Endodermal cell (in vitro differentiated cells): ENCODE results near the gene SIT1. TPM values are rescaled to one million over a fixed set of nuclear protein-coding genes. Genes with fewer than 3 reads are reported as not detected.
"Not testable (repeated sequence)": the region's sequence is repeated elsewhere in the genome, so short reads cannot be mapped to it uniquely, and the experiment has no call there.

Experiments
- DNase-seq: peaks from one replicate; pipeline ENCODE4 v3.0.0-alpha.2; 2017
- H3K27ac ChIP-seq: 2 replicates; pipeline ENCODE4 v1.5.1; 2013; ENCODE audit warnings: mild to moderate bottlenecking, low read depth, low read length, moderate library complexity
- H3K27me3 ChIP-seq: 2 replicates; pipeline ENCODE4 v1.6.1; 2013; ENCODE audit warnings: mild to moderate bottlenecking, low read length, moderate library complexity; ENCODE audit not compliant: insufficient read depth, control insufficient read depth, poor library complexity, severe bottlenecking
- H3K36me3 ChIP-seq: 2 replicates; pipeline ENCODE4 v1.7.0; 2013; ENCODE audit warnings: mild to moderate bottlenecking, low read length, moderate library complexity; ENCODE audit not compliant: control insufficient read depth, insufficient read depth
- H3K4me1 ChIP-seq: one replicate; pipeline ENCODE4 v1.7.0; 2013; ENCODE audit warnings: low read length; ENCODE audit not compliant: control insufficient read depth, insufficient read depth
- H3K4me3 ChIP-seq: 2 replicates; pipeline ENCODE4 v1.5.1; 2013; ENCODE audit warnings: mild to moderate bottlenecking, low read length, moderate library complexity
- H3K9ac ChIP-seq: 2 replicates; pipeline ENCODE4 v1.6.1; 2013; ENCODE audit warnings: mild to moderate bottlenecking, low read length, moderate library complexity; ENCODE audit not compliant: poor library complexity, severe bottlenecking; ENCODE audit errors: extremely low read depth
- H3K9me3 ChIP-seq: 2 replicates; pipeline ENCODE4 v1.6.1; 2013; ENCODE audit warnings: mild to moderate bottlenecking, low read length, moderate library complexity; ENCODE audit not compliant: control insufficient read depth
- H3K27ac Mint-ChIP-seq: 2 replicates; pipeline ENCODE4 v1.8.0; 2020; ENCODE audit warnings: mixed read lengths
- H3K27me3 Mint-ChIP-seq: 2 replicates; pipeline ENCODE4 v1.8.0; 2021; ENCODE audit warnings: mild to moderate bottlenecking, mixed read lengths; ENCODE audit not compliant: insufficient read depth
- H3K36me3 Mint-ChIP-seq: 2 replicates; pipeline ENCODE4 v1.8.0; 2020; ENCODE audit warnings: low read depth, mixed read lengths
- H3K4me1 Mint-ChIP-seq: 2 replicates; pipeline ENCODE4 v1.8.0; 2020; ENCODE audit warnings: mixed read lengths
- H3K4me3 Mint-ChIP-seq: 2 replicates; pipeline ENCODE4 v1.8.0; 2020; ENCODE audit warnings: mild to moderate bottlenecking, moderate library complexity, mixed read lengths
- H3K9me3 Mint-ChIP-seq: 2 replicates; pipeline ENCODE4 v1.8.0; 2020; ENCODE audit warnings: mild to moderate bottlenecking, mixed read lengths
- WGBS, 2 experiments: methylation state at CpG; one replicate each; pipeline versions ENCODE4 v1.1.5 to v1.1.7; 2013; ENCODE audit warnings: missing lambda C conversion rate in 2 of 2, mixed read lengths in 1 of 2; ENCODE audit not compliant: insufficient coverage in 1 of 2, insufficient read length in 1 of 2; 5-methylcytosine and 5-hydroxymethylcytosine counted together
- total RNA-seq, 2 donors: library from RNA; stranded (reverse); fragmentation: NEBNext Ultra II Directional in 1 of 2; extraction: Animal tissue kit (Norgen Biotek cat#: 25700) in 1 of 2; gene quantifications; 2 replicates in 1 of 2; 3 replicates in 1 of 2; pipeline ENCODE4 v1.2.1, GENCODE V29; 2021
- TF ChIP-seq, protein P1 (sequence below): fragments of 200-600 bp; sonication (generic); conservative IDR thresholded peaks from 2 replicates; pipeline ENCODE4 v1.5.0; 2021; ENCODE audit warnings: antibody characterized with exemption, mild to moderate bottlenecking

The SIT1 gene
- total RNA-seq, 2 donors from 2014 or later: 0.22 TPM; not detected in 1

GRCh38 chr9:35639631-35640030 is 11.1 kb downstream of the SIT1 start:
- no peak overlapping the region for H3K9ac ChIP-seq
- peaks cover 15% of the 10 kb centered on the region for H3K36me3 Mint-ChIP-seq
- WGBS, 2 experiments: 86% methylated on average over 1 of the region's 1 CpG; no CpG with 5 or more reads in 1 of the 2 experiments

GRCh38 chr9:35639225-35639624 is 11.5 kb downstream of the SIT1 start:
- H3K4me3 ChIP-seq, H3K4me1 ChIP-seq, H3K4me3 Mint-ChIP-seq, H3K27me3 Mint-ChIP-seq, H3K9ac ChIP-seq, H3K4me1 Mint-ChIP-seq, DNase-seq, H3K36me3 ChIP-seq, H3K27me3 ChIP-seq, H3K27ac ChIP-seq, H3K27ac Mint-ChIP-seq, H3K9me3 ChIP-seq: not testable (repeated sequence)
- Mint-ChIP-seq H3K36me3 (peaks cover 15% of the 10 kb centered on the region), H3K9me3 (peaks cover 20% of the 10 kb centered on the region)
- 100% methylated on average over 1 of the region's 1 CpG; no CpG with 5 or more reads in 1 of the 2 experiments for WGBS, 2 experiments

More at GRCh38 chr9:35639631-35640030, 11.1 kb downstream of the SIT1 start:
- no peak overlapping the region for H3K27ac Mint-ChIP-seq
- Histone ChIP-seq H3K4me1 (no peaks in the 10 kb centered on the region), H3K9me3 (no peaks in the 10 kb centered on the region), H3K27me3 (no peaks in the 10 kb centered on the region), H3K4me3 (no peak overlapping the region), H3K36me3 (no peaks in the 10 kb centered on the region), H3K27ac (no peak overlapping the region)
- no peak overlapping the region for H3K4me3 Mint-ChIP-seq
- TF ChIP-seq, protein P1, sequence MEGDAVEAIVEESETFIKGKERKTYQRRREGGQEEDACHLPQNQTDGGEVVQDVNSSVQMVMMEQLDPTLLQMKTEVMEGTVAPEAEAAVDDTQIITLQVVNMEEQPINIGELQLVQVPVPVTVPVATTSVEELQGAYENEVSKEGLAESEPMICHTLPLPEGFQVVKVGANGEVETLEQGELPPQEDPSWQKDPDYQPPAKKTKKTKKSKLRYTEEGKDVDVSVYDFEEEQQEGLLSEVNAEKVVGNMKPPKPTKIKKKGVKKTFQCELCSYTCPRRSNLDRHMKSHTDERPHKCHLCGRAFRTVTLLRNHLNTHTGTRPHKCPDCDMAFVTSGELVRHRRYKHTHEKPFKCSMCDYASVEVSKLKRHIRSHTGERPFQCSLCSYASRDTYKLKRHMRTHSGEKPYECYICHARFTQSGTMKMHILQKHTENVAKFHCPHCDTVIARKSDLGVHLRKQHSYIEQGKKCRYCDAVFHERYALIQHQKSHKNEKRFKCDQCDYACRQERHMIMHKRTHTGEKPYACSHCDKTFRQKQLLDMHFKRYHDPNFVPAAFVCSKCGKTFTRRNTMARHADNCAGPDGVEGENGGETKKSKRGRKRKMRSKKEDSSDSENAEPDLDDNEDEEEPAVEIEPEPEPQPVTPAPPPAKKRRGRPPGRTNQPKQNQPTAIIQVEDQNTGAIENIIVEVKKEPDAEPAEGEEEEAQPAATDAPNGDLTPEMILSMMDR: no peak
- peaks cover 20% of the 10 kb centered on the region for H3K9me3 Mint-ChIP-seq
- H3K4me1 Mint-ChIP-seq: no peaks in the 10 kb centered on the region
- H3K27me3 Mint-ChIP-seq: peaks cover 4% of the 10 kb centered on the region
- no peak for DNase-seq

DNA sequence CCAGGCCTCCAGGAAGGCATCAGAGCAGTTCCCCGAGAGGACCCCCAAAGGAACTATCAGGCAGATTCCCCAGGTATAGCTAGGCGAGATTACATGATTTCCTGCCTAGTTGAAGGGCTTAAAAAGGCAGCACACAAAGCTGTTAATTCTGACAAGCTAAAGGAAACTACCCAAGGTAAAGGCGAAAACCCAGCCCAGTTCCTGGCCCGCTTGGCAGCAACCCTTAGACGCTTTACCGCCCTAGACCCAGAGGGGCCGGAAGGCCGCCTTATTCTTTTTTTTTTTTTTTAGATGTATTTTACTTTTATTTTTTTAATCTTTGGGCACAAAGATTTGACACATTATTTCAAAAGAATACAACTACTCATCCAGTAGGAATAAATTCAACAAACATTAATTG is 12.0 kb downstream of the SIT1 start:
- H3K4me1 ChIP-seq, H3K4me1 Mint-ChIP-seq, H3K9me3 ChIP-seq, H3K4me3 Mint-ChIP-seq, H3K9ac ChIP-seq, H3K27me3 ChIP-seq, DNase-seq, H3K4me3 ChIP-seq, H3K36me3 ChIP-seq, H3K27ac ChIP-seq, H3K27ac Mint-ChIP-seq, H3K27me3 Mint-ChIP-seq: not testable (repeated sequence)
- peaks cover 15% of the 10 kb centered on the region for H3K36me3 Mint-ChIP-seq
- peaks cover 20% of the 10 kb centered on the region for H3K9me3 Mint-ChIP-seq
- WGBS, 2 experiments: 90 to 100% methylated on average over 1 to 5 of the region's 8 CpGs

DNA sequence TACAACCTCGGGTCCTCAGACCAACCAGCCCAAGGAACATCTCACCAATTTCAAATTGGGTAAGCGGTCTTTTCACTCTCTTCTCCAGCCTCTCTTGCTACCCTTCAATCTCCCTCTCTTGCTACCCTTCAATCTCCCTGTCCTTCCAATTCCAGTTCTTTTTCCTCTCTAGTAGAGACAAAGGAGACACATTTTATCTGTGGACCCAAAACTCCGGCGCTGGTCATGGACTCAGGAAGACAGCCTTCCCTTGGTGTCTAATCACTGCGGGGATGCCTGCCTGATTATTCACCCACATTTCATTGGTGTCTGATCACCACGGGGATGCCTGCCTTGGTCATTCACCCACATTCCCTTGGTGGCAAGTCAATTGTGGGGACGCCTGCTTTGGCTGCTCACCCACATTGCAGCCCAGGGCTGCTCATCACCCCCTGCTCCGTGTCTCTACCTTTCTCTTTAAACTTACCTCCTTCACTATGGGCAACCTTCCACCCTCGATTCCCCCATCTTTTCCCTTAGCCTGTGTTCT is 13.2 kb downstream of the SIT1 start:
- not testable (repeated sequence) for H3K27ac Mint-ChIP-seq, H3K4me3 Mint-ChIP-seq, H3K27me3 Mint-ChIP-seq, H3K9ac ChIP-seq, H3K36me3 ChIP-seq, H3K4me1 ChIP-seq, H3K9me3 ChIP-seq, H3K27ac ChIP-seq, H3K4me3 ChIP-seq, H3K27me3 ChIP-seq, H3K4me1 Mint-ChIP-seq, DNase-seq
- Mint-ChIP-seq H3K9me3 (peaks cover 20% of the 10 kb centered on the region), H3K36me3 (peaks cover 11% of the 10 kb centered on the region)
- WGBS, 2 experiments: 93 to 98% methylated on average over 5 to 9 of the region's 9 CpGs

GRCh38 chr9:35636877-35637246 is 13.9 kb downstream of the SIT1 start:
- not testable (repeated sequence) for H3K4me3 ChIP-seq, H3K4me1 ChIP-seq, H3K27me3 Mint-ChIP-seq, DNase-seq, H3K9ac ChIP-seq, H3K27ac ChIP-seq, H3K4me3 Mint-ChIP-seq, H3K36me3 ChIP-seq, H3K4me1 Mint-ChIP-seq, H3K27me3 ChIP-seq, H3K9me3 ChIP-seq, H3K27ac Mint-ChIP-seq
- peaks cover 11% of the 10 kb centered on the region for H3K36me3 Mint-ChIP-seq
- H3K9me3 Mint-ChIP-seq: peaks cover 20% of the 10 kb centered on the region
- 95 to 96% methylated on average over 4 to 6 of the region's 6 CpGs for WGBS, 2 experiments
